ENCODE results near the gene FNBP1. TPM values are rescaled to one million over a fixed set of nuclear protein-coding genes. Genes with fewer than 3 reads are reported as not detected.
A peak's percentile ranks its signal among the peaks of the same experiment; 100 is the strongest.

Gene FNBP1
- total and polyA plus RNA-seq, 2 of the 13 experiments (the other 11 are each of a cell fraction or from before 2014, with no cell fraction given): 5.4 to 19.5 TPM

DNA sequence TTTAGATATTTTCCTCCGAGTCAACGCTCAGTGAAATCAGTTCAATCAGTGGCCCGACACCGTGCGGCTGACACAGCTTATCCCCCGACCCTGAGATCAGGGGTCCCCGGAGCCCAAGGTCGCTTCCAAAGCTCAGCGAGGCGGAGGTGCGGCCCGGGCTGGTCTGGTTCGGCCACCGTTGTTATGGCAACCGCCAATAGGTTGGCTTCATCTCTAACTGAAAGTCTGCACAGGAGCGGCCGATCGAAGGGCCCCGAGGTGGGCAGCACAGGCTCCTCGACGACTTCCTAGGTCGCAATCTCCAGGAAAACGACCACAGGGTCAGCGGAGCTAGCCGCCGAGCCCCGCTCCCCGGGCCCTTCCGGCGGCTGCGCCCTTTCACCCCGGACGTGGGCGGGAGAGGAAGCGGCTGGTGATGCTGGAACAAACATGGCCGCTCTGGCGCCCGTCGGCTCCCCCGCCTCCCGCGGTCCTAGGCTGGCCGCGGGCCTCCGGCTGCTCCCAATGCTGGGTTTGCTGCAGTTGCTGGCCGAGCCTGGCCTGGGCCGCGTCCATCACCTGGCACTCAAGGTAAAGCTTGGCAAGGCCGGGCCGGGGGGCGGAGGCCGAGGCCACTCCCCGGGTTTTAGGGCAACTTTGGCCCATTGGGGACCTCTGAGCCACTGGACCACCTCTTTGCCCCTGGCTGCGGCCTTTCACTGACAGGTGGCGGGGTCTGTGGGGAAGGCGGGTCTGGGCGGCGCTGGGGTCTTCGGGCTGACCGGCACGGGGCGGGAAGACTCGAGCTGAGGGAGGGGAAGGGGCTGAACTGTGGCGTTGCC lies 10.7 kb upstream of the FNBP1 start, which contains the start of gene GPR107 (continued):
- TF ChIP-seq, protein P1, sequence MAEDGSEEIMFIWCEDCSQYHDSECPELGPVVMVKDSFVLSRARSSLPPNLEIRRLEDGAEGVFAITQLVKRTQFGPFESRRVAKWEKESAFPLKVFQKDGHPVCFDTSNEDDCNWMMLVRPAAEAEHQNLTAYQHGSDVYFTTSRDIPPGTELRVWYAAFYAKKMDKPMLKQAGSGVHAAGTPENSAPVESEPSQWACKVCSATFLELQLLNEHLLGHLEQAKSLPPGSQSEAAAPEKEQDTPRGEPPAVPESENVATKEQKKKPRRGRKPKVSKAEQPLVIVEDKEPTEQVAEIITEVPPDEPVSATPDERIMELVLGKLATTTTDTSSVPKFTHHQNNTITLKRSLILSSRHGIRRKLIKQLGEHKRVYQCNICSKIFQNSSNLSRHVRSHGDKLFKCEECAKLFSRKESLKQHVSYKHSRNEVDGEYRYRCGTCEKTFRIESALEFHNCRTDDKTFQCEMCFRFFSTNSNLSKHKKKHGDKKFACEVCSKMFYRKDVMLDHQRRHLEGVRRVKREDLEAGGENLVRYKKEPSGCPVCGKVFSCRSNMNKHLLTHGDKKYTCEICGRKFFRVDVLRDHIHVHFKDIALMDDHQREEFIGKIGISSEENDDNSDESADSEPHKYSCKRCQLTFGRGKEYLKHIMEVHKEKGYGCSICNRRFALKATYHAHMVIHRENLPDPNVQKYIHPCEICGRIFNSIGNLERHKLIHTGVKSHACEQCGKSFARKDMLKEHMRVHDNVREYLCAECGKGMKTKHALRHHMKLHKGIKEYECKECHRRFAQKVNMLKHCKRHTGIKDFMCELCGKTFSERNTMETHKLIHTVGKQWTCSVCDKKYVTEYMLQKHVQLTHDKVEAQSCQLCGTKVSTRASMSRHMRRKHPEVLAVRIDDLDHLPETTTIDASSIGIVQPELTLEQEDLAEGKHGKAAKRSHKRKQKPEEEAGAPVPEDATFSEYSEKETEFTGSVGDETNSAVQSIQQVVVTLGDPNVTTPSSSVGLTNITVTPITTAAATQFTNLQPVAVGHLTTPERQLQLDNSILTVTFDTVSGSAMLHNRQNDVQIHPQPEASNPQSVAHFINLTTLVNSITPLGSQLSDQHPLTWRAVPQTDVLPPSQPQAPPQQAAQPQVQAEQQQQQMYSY (CRISPR knock-in tag; IDR thresholded peaks at IDR 0.05): no peak
- TF ChIP-seq PPARG (CRISPR knock-in tag; conservative IDR thresholded peaks at IDR 0.05): peak; percentile 64
- TF ChIP-seq ZNF260 (CRISPR knock-in tag; IDR thresholded peaks at IDR 0.05; ENCODE audit: borderline replicate concordance, low read depth): no peak
- TF ChIP-seq FOXP1 (IDR thresholded peaks at IDR 0.05): no peak
- TF ChIP-seq FOXP1 (CRISPR knock-in tag; IDR thresholded peaks at IDR 0.05): no peak
- peak; percentile 41; the same call in 1 of the 2 replicates for TF ChIP-seq POGK (CRISPR knock-in tag; conservative IDR thresholded peaks at IDR 0.05)
- TF ChIP-seq SSRP1 (CRISPR knock-in tag; IDR thresholded peaks at IDR 0.05): no peak
- TF ChIP-seq ZNF576 (CRISPR knock-in tag; IDR thresholded peaks at IDR 0.05): 0 out of 2 replicates have a peak, but pooled peaks have one; percentile 37
- TF ChIP-seq ZNF724P (CRISPR knock-in tag; IDR thresholded peaks at IDR 0.05; ENCODE audit: borderline replicate concordance): no peak
- TF ChIP-seq HNRNPK (IDR thresholded peaks at IDR 0.05; ENCODE audit: low read depth, low read length, poor library complexity, severe bottlenecking): peak; percentile 24
- TF ChIP-seq NKX3-1 (CRISPR knock-in tag; IDR thresholded peaks at IDR 0.05): peak; percentile 62; the same call in 1 of the 2 replicates
- TF ChIP-seq ZNF501 (CRISPR knock-in tag; IDR thresholded peaks at IDR 0.05): peak; percentile 85
- TF ChIP-seq IKZF5 (CRISPR knock-in tag; IDR thresholded peaks at IDR 0.05): peak; percentile 85
- peak; percentile 88 for TF ChIP-seq YEATS4 (CRISPR knock-in tag; IDR thresholded peaks at IDR 0.05; ENCODE audit: borderline replicate concordance)
- no peak for TF ChIP-seq NONO (IDR thresholded peaks at IDR 0.05)
- no peak for TF ChIP-seq NONO (CRISPR knock-in tag; conservative IDR thresholded peaks at IDR 0.05)
- peak in 1 of 2 experiments; percentile 53; a peak in 1 of 4 replicates for TF ChIP-seq REST (IDR thresholded peaks at IDR 0.05; ENCODE audit: borderline replicate concordance in 1 of 2, low read depth in 1 of 2, low read length in 2 of 2)
- TF ChIP-seq EZH2 (conservative IDR thresholded peaks at IDR 0.05; ENCODE audit: low read depth, low read length): no peak
